ENCODE results near the gene SLC35E3. TPM values are rescaled to one million over a fixed set of nuclear protein-coding genes. Genes with fewer than 3 reads are reported as not detected.

SLC35E3 gene
- total and polyA plus RNA-seq, 2 of the 13 experiments (the other 11 are each of a cell fraction or from before 2014, with no cell fraction given): 13.0 to 22.1 TPM

- TF ChIP-seq ZNF580 (CRISPR knock-in tag; IDR thresholded peaks at IDR 0.05; ENCODE audit: borderline replicate concordance, low read depth): peak; percentile 71; the same call in 1 of the 2 replicates
- TF ChIP-seq TAF15 (IDR thresholded peaks at IDR 0.05; ENCODE audit: low read depth, low read length, poor library complexity, severe bottlenecking): no peak
- TF ChIP-seq GLI4 (CRISPR knock-in tag; IDR thresholded peaks at IDR 0.05; ENCODE audit: borderline replicate concordance): no peak
- no peak for TF ChIP-seq PREB (CRISPR knock-in tag; IDR thresholded peaks at IDR 0.05)
- no peak; the same call in 1 of the 2 replicates for TF ChIP-seq ZNF232 (CRISPR knock-in tag; IDR thresholded peaks at IDR 0.05; ENCODE audit: borderline replicate concordance)
- TF ChIP-seq ZSCAN22 (CRISPR knock-in tag; IDR thresholded peaks at IDR 0.05): no peak
- TF ChIP-seq ZSCAN25 (CRISPR knock-in tag; IDR thresholded peaks at IDR 0.05): no peak; the same call in 1 of the 2 replicates
- no peak for TF ChIP-seq CHD4 (IDR thresholded peaks at IDR 0.05; ENCODE audit: borderline replicate concordance, low read length)
- no peak for TF ChIP-seq SETDB1 (CRISPR knock-in tag; IDR thresholded peaks at IDR 0.05; ENCODE audit: borderline replicate concordance)
- TF ChIP-seq SSRP1 (CRISPR knock-in tag; IDR thresholded peaks at IDR 0.05): no peak
- no peak for TF ChIP-seq ZMAT5 (CRISPR knock-in tag; IDR thresholded peaks at IDR 0.05; ENCODE audit: borderline replicate concordance, low read depth)
- TF ChIP-seq MBD4 (IDR thresholded peaks at IDR 0.05; ENCODE audit: borderline replicate concordance, low read length): no peak
- peak; percentile 56; the same call in 1 of the 2 replicates for TF ChIP-seq ZNF343 (CRISPR knock-in tag; IDR thresholded peaks at IDR 0.05)
- 0 out of 2 replicates have a peak, but pooled peaks have one; percentile 25 for TF ChIP-seq ZSCAN30 (CRISPR knock-in tag; IDR thresholded peaks at IDR 0.05)
- no peak for TF ChIP-seq KDM1A (CRISPR knock-in tag; IDR thresholded peaks at IDR 0.05)
- TF ChIP-seq TRIM24 (CRISPR knock-in tag; IDR thresholded peaks at IDR 0.05): no peak
- no peak for TF ChIP-seq HOXD1 (CRISPR knock-in tag; IDR thresholded peaks at IDR 0.05)
- peak; percentile 86 for TF ChIP-seq IKZF5 (CRISPR knock-in tag; IDR thresholded peaks at IDR 0.05)
- TF ChIP-seq MAX (IDR thresholded peaks at IDR 0.05): peak; percentile 94
- peak; percentile 78; the same call in 1 of the 2 replicates for TF ChIP-seq ZNF784 (CRISPR knock-in tag; IDR thresholded peaks at IDR 0.05; ENCODE audit: borderline replicate concordance)
- TF ChIP-seq ZNF430 (CRISPR knock-in tag; IDR thresholded peaks at IDR 0.05): peak; percentile 40; the same call in 1 of the 2 replicates
- peak; percentile 61; the same call in 1 of the 2 replicates for TF ChIP-seq BRF2 (CRISPR knock-in tag; IDR thresholded peaks at IDR 0.05)
- TF ChIP-seq GMEB2 (CRISPR knock-in tag; IDR thresholded peaks at IDR 0.05; ENCODE audit: low read depth): peak; percentile 87
- TF ChIP-seq FOXO1 (CRISPR knock-in tag; IDR thresholded peaks at IDR 0.05): no peak; the same call in 1 of the 2 replicates
These were observed at the start of gene SLC35E3 (continued) for GRCh38 chr12:68745904-68746571.

All from HepG2 (cell line).